CD14-positive monocyte (primary cell): ENCODE results near the gene ZBP1. TPM values are rescaled to one million over a fixed set of nuclear protein-coding genes. Genes with fewer than 3 reads are reported as not detected.

Experiments used
- DNase-seq, 3 donors: peaks; one replicate each; pipeline ENCODE4 v3.0.0-alpha.2; 2011 to 2022
- H2AFZ ChIP-seq: 2 replicates; pipeline ENCODE4 v1.6.0; 2012; ENCODE audit warnings: mild to moderate bottlenecking, low read depth, low read length, inconsistent platforms; ENCODE audit not compliant: insufficient read depth, poor library complexity, severe bottlenecking
- H3K27ac ChIP-seq, 2 donors: 1 replicate in 1 of 2; 2 replicates in 1 of 2; pipeline ENCODE4 v1.5.1; 2012 to 2013; ENCODE audit warnings: low read length in 2 of 2, control low read depth in 1 of 2, inconsistent platforms in 1 of 2, low read depth in 1 of 2, mild to moderate bottlenecking in 1 of 2
- H3K27me3 ChIP-seq, 2 donors: one replicate each; pipeline versions ENCODE4 v1.6.0 to v1.6.1; 2011 to 2013; ENCODE audit warnings: low read length in 2 of 2; ENCODE audit not compliant: control insufficient read depth in 2 of 2, insufficient read depth in 2 of 2
- H3K36me3 ChIP-seq, 2 donors: replicated peaks in 1 of 2; 1 replicate in 1 of 2; 2 replicates in 1 of 2; pipeline versions ENCODE4 v1.5.1 to v1.6.1; 2012 to 2013; ENCODE audit warnings: low read length in 2 of 2, control low read depth in 1 of 2, inconsistent platforms in 1 of 2, mild to moderate bottlenecking in 1 of 2; ENCODE audit not compliant: insufficient read depth in 2 of 2, control insufficient read depth in 1 of 2
- H3K4me1 ChIP-seq, 2 donors: 1 replicate in 1 of 2; 2 replicates in 1 of 2; pipeline versions ENCODE4 v1.5.1 to v1.6.1; 2012 to 2013; ENCODE audit warnings: low read length in 2 of 2, control low read depth in 1 of 2, inconsistent platforms in 1 of 2, mild to moderate bottlenecking in 1 of 2, moderate library complexity in 1 of 2; ENCODE audit not compliant: insufficient read depth in 2 of 2, control insufficient read depth in 1 of 2
- H3K4me2 ChIP-seq: replicated peaks from 2 replicates; pipeline ENCODE3; 2012; ENCODE audit warnings: low read length, moderate library complexity, mild to moderate bottlenecking; ENCODE audit not compliant: poor library complexity, severe bottlenecking; ENCODE audit errors: extremely low read depth
- H3K4me3 ChIP-seq, 3 experiments: fragments of 200-600 bp in 1 of 3; sonication (generic) in 1 of 3; replicated peaks in 1 of 3; 1 replicate in 2 of 3; 2 replicates in 1 of 3; pipeline ENCODE4 v1.5.1; 2011 to 2013; ENCODE audit warnings: low read length in 3 of 3, mild to moderate bottlenecking in 3 of 3, control low read depth in 2 of 3, low read depth in 2 of 3, inconsistent platforms in 1 of 3, moderate library complexity in 1 of 3
- H3K79me2 ChIP-seq: 2 replicates; pipeline ENCODE4 v1.6.0; 2012; ENCODE audit warnings: mild to moderate bottlenecking, control low read depth, inconsistent platforms, low read length, moderate library complexity; ENCODE audit not compliant: insufficient read depth
- H3K9ac ChIP-seq: 2 replicates; pipeline ENCODE4 v1.6.0; 2017; ENCODE audit warnings: low read length, mild to moderate bottlenecking; ENCODE audit not compliant: insufficient read depth, poor library complexity, severe bottlenecking
- H3K9me3 ChIP-seq, 2 donors: replicated peaks in 1 of 2; 1 replicate in 1 of 2; 2 replicates in 1 of 2; pipeline versions ENCODE4 v1.5.1 to v1.6.1; 2012 to 2013; ENCODE audit warnings: low read length in 2 of 2, control low read depth in 1 of 2; ENCODE audit not compliant: control insufficient read depth in 1 of 2, insufficient read depth in 1 of 2
- H4K20me1 ChIP-seq: 2 replicates; pipeline ENCODE4 v1.6.0; 2012; ENCODE audit warnings: mild to moderate bottlenecking, low read length, control low read depth, moderate library complexity; ENCODE audit not compliant: insufficient read depth
- H3K27ac Mint-ChIP-seq, 7 donors: one replicate each; pipeline ENCODE4 v1.8.0; 2020; ENCODE audit warnings: mild to moderate bottlenecking in 7 of 7, mixed read lengths in 7 of 7, moderate library complexity in 6 of 7, inconsistent platforms in 2 of 7
- H3K27me3 Mint-ChIP-seq, 3 donors: one replicate each; pipeline ENCODE4 v1.8.0; 2021 to 2022; ENCODE audit warnings: low read depth in 3 of 3, mild to moderate bottlenecking in 3 of 3, mixed read lengths in 3 of 3, moderate library complexity in 3 of 3, inconsistent platforms in 1 of 3
- H3K36me3 Mint-ChIP-seq, 2 donors: one replicate each; pipeline ENCODE4 v1.8.0; 2020; ENCODE audit warnings: mixed read lengths in 2 of 2, inconsistent platforms in 1 of 2, mild to moderate bottlenecking in 1 of 2
- H3K4me1 Mint-ChIP-seq: one replicate; pipeline ENCODE4 v1.8.0; 2020; ENCODE audit warnings: mild to moderate bottlenecking, mixed read lengths
- H3K4me3 Mint-ChIP-seq, 2 donors: one replicate each; pipeline ENCODE4 v1.8.0; 2020; ENCODE audit warnings: mild to moderate bottlenecking in 2 of 2, mixed read lengths in 2 of 2, moderate library complexity in 1 of 2
- H3K9me3 Mint-ChIP-seq, 7 donors: one replicate each; pipeline ENCODE4 v1.8.0; 2020 to 2022; ENCODE audit warnings: mixed read lengths in 7 of 7, mild to moderate bottlenecking in 6 of 7, moderate library complexity in 6 of 7, inconsistent platforms in 2 of 7
- WGBS: methylation state at CpG from one replicate; pipeline ENCODE4 v1.1.5; 2013; ENCODE audit warnings: missing lambda C conversion rate; ENCODE audit not compliant: insufficient coverage; 5-methylcytosine and 5-hydroxymethylcytosine counted together
- intact Hi-C, 2 donors: fragments of 100-400 bp; cut with micrococcal nuclease; formaldehyde crosslinking; loops; one replicate each; pipeline versions ENCODE4 v1.15.0 to v1.15.1; 2023
- polyA plus RNA-seq, 3 donors: library from polyadenylated mRNA; depleted of rRNA in 1 of 3; unstranded in 2 of 3; stranded (reverse) in 1 of 3; fragments of 300-500 nt in 2 of 3; fragments of >200 nt in 1 of 3; fragmentation: Illumina TruSeq in 2 of 3; gene quantifications; 1 replicate in 2 of 3; 2 replicates in 1 of 3; pipeline ENCODE4 v1.2.3, GENCODE V29; 2012 to 2021
- TF ChIP-seq, protein P1 (sequence below): fragments of 200-600 bp; IDR thresholded peaks from one replicate; pipeline ENCODE4 v1.8.0; 2022; ENCODE audit warnings: antibody characterized with exemption, mild to moderate bottlenecking

Gene ZBP1
- polyA plus RNA-seq, 3 donors, result 2.8 to 25.9 (median 3.0) TPM

DNA sequence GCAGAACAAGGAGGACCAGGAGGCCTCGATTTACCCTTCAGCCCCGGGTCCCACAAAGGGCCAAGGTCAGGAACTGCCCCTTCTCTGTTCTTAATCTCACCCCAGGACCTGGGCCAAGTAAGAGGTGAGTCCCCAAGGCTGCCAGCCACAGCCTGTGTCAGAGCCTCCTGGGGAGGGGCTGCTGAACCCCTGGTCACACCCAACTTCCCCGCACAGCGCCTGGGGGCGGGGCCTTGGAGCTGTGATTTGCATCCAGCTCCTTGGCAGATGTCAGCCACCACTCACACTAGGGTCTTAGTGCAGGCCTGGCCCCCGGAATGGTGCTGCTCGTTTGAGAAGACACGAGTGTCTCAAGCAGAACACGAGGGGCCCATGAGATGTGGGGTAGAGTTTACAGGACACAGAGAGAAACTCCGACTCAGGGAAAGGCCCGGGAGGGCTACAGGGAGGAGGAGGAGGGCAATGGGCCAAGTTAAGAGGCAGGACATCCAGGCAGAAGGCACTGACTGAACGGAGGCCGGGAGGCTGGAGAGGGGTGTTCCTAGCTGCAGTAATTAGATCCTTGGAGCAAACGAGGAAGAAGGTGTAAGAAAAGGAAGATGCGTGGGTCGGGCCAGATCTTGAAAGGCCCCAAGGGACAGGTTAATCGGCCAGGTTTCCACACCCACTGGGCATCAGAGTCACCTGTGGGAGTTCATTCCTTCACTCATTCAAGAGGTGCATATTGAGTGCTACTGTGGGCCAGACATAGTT lies 26.9 kb downstream of the ZBP1 start:
- no peaks in the 10 kb centered on the region for H4K20me1 ChIP-seq
- Mint-ChIP-seq H3K36me3 (no peaks in the 10 kb centered on the region), H3K27me3 (peaks cover 12 to 27% (median 23%) of the 10 kb centered on the region in 3 donors), H3K9me3 (peaks cover 0 to 4% (median 0%) of the 10 kb centered on the region in 7 donors), H3K4me1 (peaks cover 2% of the 10 kb centered on the region), H3K27ac (no peak overlapping the region), H3K4me3 (no peak overlapping the region)
- no peak overlapping the region for H3K27ac ChIP-seq
- WGBS, result 62% methylated on average over 16 of the region's 17 CpGs
- no peak overlapping the region for H3K4me2 ChIP-seq
- H3K27me3 ChIP-seq, result peaks cover 0 to 3% of the 10 kb centered on the region in 2 donors
- intact Hi-C loops, result loop anchor here (5.0 to 10.0 kb wide), 2 partner anchors 209 to 246 kb away; no protein-coding TSS in a partner anchor
- H3K9ac ChIP-seq, result no peak overlapping the region
- no peaks in the 10 kb centered on the region for H3K9me3 ChIP-seq
- peaks cover 5 to 8% of the 10 kb centered on the region in 2 donors for H3K4me1 ChIP-seq
- no peak overlapping the region for H3K4me3 ChIP-seq
- H2AFZ ChIP-seq, result no peak overlapping the region
- TF ChIP-seq, protein P1, sequence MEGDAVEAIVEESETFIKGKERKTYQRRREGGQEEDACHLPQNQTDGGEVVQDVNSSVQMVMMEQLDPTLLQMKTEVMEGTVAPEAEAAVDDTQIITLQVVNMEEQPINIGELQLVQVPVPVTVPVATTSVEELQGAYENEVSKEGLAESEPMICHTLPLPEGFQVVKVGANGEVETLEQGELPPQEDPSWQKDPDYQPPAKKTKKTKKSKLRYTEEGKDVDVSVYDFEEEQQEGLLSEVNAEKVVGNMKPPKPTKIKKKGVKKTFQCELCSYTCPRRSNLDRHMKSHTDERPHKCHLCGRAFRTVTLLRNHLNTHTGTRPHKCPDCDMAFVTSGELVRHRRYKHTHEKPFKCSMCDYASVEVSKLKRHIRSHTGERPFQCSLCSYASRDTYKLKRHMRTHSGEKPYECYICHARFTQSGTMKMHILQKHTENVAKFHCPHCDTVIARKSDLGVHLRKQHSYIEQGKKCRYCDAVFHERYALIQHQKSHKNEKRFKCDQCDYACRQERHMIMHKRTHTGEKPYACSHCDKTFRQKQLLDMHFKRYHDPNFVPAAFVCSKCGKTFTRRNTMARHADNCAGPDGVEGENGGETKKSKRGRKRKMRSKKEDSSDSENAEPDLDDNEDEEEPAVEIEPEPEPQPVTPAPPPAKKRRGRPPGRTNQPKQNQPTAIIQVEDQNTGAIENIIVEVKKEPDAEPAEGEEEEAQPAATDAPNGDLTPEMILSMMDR, result no peak
- H3K36me3 ChIP-seq, result no peaks in the 10 kb centered on the region
- DNase-seq, result no peak
- no peaks in the 10 kb centered on the region for H3K79me2 ChIP-seq

DNA sequence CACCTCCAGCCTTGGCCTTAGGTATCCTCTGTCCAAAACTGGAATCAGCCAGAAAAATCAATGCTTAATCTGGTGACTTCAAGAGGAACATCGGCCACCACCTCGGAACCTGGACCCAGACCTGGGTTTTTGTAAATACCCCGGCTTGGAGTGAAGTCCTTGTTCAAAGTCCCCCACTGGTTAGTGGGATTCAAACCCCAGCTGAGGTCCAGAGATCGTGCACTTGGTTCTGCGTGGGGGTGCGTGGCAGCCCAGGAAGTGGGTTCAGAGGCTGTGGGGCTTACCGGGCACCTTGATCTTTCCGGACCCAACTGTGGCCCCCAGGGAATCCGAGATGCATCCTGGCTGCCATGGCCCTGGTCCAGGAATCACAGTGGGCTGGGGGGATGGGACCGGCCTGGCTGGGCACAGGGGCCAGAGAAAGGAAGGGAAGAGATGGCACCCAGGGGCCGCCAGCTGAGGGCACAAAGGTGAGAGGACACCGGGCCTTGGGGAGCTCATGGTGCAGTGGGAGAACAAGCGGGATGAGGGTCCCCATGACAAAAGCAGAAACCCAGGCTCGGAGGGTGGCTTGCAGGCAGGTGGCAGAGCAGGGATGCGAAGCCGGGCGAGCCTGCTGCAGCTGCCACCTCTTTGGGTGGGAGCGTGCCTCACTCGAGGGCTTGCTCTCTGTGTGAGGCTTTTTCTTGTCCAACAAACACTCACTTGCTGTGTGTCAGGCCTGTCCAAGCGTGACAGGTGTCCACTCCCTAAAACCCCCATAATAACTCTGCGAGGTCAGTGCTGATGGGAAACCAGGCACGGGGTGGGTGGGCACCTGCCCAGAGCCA lies 27.7 kb downstream of the ZBP1 start:
- intact Hi-C loops, result loop anchor here (5.0 to 10.0 kb wide), 2 partner anchors 208 to 245 kb away; no protein-coding TSS in a partner anchor
- H3K27ac ChIP-seq, result no peak overlapping the region
- no peak overlapping the region for H3K9ac ChIP-seq
- H3K4me2 ChIP-seq, result no peak overlapping the region
- Mint-ChIP-seq H3K4me3 (no peak overlapping the region), H3K36me3 (no peaks in the 10 kb centered on the region), H3K4me1 (peaks cover 2% of the 10 kb centered on the region), H3K9me3 (peaks cover 2 to 12% (median 6%) of the 10 kb centered on the region in 7 donors), H3K27me3 (peaks cover 9 to 26% (median 19%) of the 10 kb centered on the region in 3 donors), H3K27ac (no peak overlapping the region)
- 90% methylated on average over 14 of the region's 22 CpGs for WGBS
- peaks cover 0 to 3% of the 10 kb centered on the region in 2 donors for H3K27me3 ChIP-seq
- no peak overlapping the region for H2AFZ ChIP-seq
- no peaks in the 10 kb centered on the region for H4K20me1 ChIP-seq
- H3K36me3 ChIP-seq, result no peaks in the 10 kb centered on the region
- no peak overlapping the region for H3K4me3 ChIP-seq
- no peaks in the 10 kb centered on the region for H3K79me2 ChIP-seq
- peaks cover 5 to 8% of the 10 kb centered on the region in 2 donors for H3K4me1 ChIP-seq
- TF ChIP-seq, protein P1, result no peak
- peaks cover 0 to 6% of the 10 kb centered on the region in 2 donors for H3K9me3 ChIP-seq
- DNase-seq, result no peak
